ENCODE measurements around the gene DCLK1. TPM values are rescaled to one million over a fixed set of nuclear protein-coding genes. Genes with fewer than 3 reads are reported as not detected.
A peak's percentile ranks its signal among the peaks of the same experiment; 100 is the strongest.

Gene DCLK1
- total RNA-seq, 1 donor from 2014 or later = not detected

DNA sequence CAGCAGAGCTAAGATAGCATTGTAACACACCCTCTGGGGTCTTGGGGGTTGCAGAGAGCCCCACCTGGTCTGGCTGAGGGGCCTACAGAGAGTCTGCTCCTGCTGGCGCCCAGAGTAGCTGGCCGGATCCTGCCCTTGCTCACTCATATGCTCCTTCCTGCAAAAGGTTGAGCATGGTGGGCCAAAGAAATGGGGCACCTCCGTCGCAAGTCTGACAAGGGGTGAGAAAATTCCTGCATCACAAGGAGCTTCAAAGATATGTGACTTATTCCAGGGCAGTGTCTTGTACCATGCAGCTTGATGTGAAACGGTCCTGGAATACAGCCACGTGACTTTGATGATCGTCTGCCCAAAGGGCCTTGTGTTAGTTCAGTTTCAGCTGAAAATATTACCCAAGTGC is 218.3 kb downstream of the DCLK1 start:
- ATAC-seq = no peak

DNA sequence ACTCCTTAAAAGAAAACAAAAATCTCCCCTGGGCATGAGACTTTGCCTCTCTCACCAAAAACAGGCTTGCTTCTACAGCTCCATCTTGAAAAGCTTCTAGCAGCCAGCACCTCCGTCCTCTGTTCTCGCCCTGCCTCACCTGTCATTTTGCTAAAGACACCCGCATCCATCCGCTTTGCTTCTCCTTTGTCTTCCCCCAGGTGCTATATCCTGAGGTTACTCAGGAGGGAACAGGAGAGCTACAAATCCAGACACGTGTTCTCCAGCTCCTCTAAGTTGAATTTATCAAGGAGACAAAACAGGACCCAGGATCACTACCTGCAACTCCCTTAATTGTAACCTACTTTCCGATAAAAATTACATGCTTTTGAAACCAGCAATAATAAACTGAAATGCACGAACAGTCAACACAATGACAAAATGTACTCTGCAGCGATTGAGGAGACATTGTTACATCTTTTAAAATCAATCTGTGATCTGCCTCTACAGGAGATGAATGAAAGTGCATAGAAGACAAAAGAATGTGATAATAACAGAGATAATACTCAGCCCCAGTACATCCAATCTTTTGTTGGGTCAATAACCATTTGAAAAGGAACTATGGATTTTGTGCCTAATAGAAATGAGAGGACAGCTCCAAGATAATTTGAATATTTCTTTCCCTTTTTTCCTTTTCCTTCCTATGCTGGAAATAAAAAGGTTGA is 221.2 kb downstream of the DCLK1 start:
- no peak for ATAC-seq
- no peak for DNase-seq (ENCODE audit: low spot score)

More for the DNA sequence above, 218.3 kb downstream of the DCLK1 start:
- DNase-seq (ENCODE audit: low spot score) = no peak

DNA sequence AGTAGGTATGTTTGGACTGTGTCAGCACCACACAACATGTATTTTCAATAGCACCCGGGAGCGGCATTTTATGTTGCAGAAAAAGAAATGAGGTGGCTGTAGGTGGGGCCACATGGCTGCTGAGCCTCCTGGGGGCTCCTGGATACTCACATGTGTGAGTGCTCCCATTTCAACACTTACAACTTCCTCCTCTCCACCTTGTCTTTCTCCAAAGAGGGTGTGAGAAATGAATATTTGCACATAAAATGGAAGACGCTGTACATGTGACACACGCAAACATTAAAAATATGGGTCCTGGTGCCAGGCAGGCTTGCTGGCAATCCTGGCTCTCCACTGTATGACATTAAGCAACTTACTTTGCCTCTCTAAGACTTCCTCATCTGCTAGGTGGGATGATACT is 222.1 kb downstream of the DCLK1 start:
- no peak for ATAC-seq

DNA sequence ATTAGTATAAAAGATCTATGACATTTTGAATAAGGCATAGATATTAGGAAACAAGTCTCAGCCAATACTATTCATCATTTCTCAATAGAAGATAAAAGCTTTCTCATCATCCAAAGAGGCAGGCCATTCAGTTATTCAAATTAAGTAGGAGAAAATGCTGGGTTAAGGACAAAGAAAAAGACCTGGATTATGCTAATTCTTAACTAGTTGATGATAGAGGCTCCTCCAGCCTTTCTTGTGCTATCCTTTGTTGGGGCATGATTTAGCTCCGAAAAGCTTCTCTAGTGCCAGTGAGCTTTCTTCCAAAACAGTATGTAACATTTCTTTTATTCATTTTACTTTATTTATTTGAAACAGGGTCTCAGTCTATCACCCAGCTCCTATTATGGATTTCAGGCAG is 223.0 kb downstream of the DCLK1 start:
- DNase-seq (ENCODE audit: low spot score) (no peak), ATAC-seq (no peak)

More for the DNA sequence above, 222.1 kb downstream of the DCLK1 start:
- no peak for DNase-seq (ENCODE audit: low spot score)

DNA sequence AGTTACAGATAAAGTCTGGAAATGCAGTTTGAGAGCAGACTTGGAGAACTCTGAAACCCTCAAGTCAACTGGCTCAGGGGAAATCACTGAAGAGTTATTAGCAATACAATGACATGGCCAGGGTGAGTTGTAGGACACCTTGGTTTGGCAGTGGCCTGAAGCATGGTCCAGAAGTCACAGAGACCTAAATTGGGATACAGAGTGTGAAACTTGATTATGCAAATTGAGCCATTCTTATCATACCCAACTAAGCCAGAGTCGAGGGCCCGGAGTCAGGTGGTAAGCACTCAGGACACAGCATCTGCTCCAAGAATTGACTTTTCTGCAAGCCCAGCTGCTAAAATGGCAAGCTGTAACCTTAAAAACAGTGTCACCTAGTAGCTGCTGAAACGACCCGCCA is 224.5 kb downstream of the DCLK1 start:
- no peak for ATAC-seq

DNA sequence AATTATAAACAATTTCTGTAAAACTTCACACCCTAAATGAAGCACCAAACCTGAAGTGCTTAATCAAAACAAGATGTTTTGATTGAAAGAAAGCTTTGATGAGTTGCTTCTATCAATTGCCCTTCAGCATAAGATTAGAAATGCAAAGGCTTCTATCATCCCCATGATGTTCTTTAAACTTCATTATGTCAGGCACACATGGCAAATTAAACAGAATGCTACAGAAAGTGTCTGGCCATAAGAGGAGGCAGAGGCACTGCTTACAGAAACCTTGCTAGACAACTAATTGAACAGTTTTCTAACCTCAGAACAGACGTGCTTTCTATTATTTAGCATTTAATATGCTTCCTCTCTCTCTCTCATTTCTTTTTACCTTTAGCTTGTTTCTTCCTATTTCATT is 228.1 kb downstream of the DCLK1 start:
- ATAC-seq (no peak), DNase-seq (ENCODE audit: low spot score) (no peak)

More for the DNA sequence above, 224.5 kb downstream of the DCLK1 start:
- DNase-seq (ENCODE audit: low spot score) = no peak

DNA sequence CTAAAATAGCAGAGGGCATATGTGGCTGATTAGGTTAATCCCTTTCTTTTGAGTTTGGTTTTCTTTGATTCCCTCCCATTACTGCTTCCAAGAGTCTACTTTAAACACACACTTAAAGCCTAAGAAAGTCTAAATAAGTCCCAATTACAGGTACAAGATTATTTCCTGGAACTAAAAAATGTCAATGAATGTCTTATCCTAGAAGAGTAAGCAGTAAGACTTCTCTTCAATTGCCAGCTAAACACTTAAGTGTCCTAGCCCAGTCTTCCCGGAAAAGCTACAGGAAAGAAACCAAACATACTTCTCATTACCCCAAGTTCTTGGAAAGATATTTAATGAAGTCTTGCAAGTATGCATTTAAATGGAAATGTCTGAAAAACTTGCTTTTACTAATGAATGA is 233.1 kb downstream of the DCLK1 start:
- ATAC-seq (no peak), DNase-seq (ENCODE audit: low spot score) (no peak)

DNA sequence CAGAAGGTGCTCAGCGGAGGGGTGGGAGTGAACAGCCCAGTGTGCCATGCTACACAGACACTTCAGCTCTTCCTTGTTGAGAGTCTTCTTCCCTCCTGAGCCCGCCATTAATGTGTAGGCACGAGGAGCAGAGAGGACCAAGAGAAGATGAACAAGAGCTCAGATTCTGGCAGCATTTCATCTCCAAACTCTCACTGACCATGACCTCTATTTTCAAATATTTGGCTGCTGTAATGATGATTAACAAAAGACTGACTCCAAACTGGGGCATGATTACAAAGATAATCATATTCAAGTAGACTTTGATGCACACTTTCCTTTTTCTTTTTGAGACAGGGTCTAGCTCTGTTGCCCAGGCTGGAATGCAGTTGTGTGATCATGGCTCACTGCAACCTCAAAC is 236.5 kb downstream of the DCLK1 start:
- ATAC-seq (no peak), DNase-seq (ENCODE audit: low spot score) (no peak)

DNA sequence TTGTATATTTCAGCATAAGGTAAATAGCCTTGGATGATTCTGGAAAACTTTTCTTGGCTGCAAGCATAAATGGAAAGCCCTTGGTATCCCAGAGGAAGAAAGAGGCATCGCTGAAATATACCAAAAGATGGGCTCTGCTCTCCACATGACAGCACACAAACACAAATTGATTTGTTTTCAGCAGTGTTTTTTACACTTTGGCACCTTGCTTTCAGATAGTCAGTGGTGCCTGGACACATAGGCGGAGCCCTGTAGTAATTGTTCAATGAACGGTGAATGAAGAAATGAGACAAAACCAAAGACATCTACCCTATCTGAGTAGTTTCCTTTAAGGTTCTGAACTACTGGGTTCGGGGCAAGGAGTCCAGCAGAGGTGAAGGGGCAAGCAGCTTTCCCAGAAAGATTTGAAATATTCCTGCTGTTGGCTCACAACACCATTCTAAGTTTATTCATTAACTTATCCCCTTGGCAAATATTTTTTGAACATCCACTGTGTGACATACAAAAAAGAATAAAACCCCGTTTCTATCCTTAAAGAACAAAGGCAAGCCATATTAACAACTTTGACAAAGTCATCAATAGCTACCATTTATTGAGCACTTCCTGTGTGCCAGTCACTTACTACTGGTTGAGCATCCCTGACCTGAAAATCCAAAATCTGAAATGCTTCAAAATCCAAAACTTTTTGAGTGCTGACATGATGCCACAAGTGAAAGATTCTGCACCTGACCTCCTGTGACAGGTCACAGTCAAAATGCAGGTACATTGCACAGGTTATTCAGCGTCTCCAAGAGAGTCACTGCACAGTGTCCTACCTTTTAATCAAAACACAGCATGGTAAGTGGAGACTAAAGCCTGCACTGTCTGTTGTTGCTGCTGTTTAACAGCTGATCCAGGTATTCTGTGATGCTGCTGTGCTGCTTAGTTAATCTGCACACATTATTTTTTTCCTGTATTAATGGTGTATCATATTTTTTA is 238.1 kb downstream of the DCLK1 start:
- DNase-seq (ENCODE audit: low spot score) (no peak), ATAC-seq (peak; percentile 90)

DNA sequence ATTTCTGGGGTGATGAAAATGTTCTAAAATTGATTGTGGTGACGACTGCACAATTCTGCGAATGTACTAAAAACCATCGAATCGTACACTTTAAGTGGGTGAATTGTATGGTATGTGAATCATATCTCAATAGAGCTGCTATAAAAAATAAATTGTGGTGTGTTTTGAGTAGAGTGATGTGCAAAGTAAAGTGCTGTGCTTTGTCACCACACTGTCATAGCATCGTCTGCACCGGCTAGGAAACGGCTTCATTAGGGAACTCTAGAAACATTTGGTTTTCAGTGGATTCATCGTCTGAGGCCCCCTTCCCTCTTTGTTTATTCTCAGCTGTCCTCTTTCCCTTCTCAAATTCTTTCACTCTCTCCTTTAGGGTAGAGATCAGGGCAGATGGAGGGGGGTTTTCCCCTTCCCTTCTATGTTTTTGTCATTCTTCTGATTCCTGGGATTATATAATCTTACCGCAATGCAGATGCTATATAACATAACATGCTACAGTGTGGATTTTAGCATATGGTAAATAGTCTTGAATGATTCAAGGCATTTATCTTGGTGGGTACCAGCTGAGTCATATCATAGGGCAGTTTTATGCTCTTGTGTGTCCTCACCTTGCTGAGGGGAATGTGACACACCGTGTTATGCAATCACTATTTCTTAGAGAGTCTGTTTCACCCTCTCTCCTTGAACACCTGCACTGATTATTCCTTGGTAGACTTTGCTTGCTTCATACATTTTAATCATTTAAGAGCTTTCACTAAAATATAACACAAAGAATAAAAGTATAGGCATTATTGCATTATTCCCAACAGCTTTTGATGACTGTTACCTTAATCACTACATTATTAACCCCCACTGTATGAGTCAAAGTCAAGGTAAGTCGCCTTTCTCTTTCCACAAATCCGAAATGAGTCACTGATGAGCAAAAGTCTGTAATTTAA is 239.4 kb downstream of the DCLK1 start:
- no peak for DNase-seq (ENCODE audit: low spot score)
- no peak for ATAC-seq

DNA sequence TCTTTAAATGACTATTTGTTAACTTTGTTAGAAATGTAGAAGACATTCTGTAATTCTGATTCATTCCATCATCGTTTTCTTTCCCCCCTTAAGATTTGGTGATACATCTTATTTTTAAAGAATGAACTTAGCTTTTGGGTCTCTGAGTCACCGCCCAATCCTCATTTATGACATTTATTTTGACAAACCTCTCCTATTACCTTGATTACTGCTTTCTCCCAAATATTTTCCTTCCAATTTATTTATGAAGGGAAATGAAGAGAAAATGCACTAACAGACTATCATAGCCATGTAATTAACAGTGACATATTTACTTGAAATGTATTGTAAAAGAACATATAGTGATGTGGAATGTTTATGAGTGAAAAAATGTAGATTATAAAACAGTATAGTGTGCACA is 241.6 kb downstream of the DCLK1 start:
- DNase-seq (ENCODE audit: low spot score) = no peak
- ATAC-seq = no peak

DNA sequence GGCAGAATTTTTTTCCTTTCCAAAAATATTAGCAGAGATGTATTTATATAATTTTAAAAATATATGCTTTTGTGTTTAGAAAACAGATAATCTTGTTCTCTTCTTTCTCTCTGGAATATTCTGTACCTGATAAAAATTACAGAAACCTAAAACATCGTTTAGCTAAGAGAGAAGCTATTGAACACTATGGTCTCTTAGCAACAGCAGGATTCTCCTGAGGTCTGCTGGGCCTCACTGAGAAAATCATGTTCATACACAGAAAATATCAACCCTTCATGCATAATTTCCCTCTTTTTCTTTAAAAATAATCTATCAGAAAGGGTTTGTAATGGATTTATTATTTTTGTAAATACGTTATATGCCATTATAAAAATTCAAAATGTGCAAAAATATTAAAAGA is 242.2 kb downstream of the DCLK1 start:
- ATAC-seq (no peak), DNase-seq (ENCODE audit: low spot score) (no peak)

DNA sequence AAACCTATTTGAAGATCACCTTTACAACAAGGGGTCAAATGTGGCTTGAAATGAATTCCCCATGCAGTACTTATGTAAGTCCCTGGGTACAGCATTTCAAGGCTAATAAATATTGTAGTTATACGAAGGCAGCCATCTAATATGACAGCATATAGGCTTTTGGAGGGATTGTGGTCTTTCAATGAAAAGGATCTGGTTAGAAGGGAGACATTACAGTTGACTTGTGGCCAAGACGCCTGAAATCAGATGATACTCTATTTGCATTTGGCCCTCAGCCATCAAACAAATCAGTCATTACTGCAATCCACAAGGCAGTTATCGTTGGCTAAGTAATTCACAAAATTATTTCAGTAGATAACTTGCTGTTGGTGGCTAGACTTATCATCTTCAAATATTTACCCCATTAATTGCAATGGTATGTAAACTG is 242.7 kb downstream of the DCLK1 start:
- ATAC-seq = no peak
- DNase-seq (ENCODE audit: low spot score) = no peak

DNA sequence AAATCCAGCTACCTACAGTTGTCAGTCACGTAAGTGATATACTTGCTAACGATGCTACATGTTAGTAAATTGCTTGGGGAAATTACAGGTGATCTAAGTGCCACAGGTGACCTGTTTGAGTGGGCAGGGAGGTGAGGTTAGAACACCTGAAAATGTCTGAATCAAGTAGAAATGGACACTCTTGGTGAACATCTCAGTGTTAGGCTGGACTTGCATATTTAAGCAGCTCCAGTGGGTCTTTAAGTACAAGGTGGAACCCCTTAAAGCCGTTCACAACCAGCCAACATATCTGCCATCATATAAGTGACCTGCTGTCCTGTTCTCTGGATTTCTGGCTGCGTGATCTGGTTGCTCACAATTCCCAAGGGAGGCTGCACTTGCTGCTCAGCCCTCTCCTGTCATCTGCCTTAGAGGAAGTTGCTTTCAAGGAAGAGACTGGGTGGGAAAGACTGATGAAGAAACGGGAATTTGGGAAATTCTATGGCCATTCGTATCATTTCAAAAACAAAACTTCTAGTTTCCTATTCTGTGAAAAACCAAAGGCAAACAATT is 244.0 kb downstream of the DCLK1 start:
- ATAC-seq = no peak
- no peak for DNase-seq (ENCODE audit: low spot score)

DNA sequence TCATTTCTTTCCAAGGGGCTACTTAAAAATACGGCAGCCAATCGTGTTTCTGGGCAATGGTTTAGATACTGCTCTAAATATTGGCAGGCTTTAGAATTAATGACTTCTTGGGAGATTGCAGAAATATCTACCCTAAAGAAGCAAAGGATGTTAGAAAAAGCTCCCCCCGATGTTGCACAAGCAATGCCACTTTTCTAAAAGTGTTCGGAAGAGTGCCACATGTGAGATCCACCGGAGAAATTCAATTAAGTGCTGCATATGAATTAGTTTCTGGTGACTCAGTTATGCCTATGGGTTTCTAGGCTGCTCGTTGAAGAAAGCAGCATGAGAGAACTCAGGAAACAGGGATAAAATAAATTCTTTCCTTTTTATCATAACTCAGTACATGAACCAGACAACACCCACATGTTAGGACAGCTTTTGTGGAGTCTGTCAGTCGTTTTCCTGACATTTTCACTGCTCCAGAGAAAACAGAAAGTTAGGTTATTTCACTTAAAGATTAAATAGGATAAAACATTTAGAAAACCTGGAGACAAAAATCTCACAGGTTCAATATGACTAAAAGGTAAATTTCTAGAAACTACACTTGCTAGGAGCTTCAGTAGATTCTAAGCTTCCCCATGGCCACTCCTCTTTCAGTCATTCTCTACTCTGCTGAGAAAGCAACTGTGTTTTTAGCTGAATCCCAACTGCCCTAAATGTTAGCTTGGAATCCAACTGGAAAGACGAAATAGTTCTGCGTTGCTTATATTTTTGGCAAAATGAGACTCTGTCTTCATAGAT is 244.7 kb downstream of the DCLK1 start:
- DNase-seq (ENCODE audit: low spot score) (no peak), ATAC-seq (no peak)

DNA sequence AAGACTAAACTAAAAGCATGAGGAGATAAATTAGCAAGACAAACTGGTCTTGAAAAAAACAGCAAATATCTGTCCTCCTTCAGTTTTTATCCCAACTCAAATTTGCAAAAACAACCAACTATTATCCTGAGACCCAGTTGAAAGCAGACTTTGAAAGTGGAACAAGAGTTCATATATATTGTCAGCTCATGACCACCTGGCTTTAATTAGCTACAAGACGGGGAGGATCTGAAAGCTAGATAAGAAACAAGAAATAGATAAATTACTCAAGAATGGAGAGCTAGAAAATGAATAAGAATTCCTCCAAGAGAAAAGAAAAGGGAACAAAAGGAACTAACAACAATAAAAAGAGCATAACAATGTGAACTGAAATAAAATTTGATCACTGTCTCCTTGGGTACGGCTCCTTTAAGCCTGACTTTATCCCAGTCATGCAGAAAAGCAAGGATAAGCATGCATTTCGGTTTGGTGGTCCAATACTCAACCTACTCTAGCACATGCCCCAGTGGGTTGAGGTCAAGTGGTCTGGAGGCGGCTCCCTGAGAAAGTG is 246.9 kb downstream of the DCLK1 start:
- DNase-seq (ENCODE audit: low spot score) (no peak), ATAC-seq (no peak)

DNA sequence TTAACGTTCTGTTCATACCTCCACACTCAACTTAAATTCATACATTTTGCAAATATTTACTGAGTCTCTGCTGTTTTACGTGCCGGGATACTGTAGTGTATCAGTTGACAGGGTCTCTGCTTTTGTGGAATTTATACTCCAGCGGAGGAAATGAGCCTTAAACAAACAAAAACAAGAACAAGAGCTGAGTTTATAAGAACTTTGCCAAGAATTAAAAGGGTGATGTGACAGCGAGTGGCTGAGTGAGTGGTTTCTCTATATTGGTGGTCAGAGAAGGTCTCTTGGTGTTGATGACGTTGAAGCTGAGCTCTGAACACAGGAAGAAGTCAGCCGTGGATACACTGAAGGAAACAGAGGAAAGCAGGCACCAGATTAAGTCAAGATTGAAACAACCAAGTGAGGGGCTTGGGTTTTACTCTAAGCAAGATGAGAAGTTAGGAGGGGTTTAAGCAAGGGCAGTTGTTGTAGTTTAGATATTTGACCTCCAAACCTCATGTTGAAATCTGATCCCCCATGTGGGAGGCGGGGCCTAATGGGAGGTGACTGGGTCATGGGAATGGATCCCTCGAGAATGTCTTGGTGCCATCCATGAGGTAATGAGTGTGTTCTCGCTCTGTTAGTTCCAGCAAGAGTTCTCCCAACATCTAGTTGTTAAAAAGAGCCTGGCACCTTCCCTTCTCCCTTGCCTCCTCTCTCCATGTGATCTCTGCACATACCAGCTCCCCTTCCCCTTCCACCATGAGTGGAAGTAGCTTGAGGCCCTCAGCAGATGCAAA is 248.3 kb downstream of the DCLK1 start:
- ATAC-seq = no peak
- DNase-seq (ENCODE audit: low spot score) = no peak

DNA sequence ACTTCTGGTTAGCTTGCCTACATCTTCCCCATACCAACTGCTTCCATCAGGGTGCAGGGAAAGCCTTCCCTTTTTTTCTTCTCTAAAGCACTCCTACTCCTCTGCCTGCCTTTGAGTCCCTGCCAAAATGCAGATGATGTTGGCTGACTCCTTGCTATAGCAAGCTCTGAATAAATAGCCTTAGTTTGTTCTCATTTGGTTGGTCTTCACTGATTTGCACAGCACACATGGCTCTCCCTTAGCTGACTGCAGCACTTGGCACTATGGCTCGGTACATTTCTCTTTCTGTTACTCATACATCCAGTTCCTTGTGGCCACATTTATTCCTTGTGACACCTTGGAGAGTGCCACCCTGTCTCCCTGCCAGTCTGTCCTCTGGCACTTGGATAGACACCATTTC is 249.8 kb downstream of the DCLK1 start:
- ATAC-seq (no peak), DNase-seq (ENCODE audit: low spot score) (no peak)

DNA sequence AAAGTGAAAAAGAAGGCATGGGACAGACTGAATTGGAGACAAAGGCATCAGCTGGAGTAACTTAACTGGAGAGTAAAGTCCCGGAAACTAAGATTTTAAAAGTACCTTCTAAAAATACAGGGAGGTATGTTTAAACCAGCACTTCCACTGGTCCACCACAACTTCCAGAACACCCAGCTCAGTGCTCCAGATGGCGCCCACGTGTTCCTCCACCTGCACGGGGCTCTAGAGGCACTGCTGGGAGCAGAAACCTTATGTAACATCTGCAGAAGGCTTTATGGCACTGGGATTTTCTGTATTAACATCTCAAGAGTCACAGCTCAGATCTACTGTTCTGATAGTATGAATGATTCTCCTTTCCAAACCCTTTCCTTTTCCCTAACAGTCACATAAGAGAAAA is 252.1 kb downstream of the DCLK1 start:
- no peak for ATAC-seq
- DNase-seq (ENCODE audit: low spot score) = no peak

Measured in left lobe of liver (tissue), 2 donors.